ENCODE results near the gene SCGB1D1. TPM values are rescaled to one million over a fixed set of nuclear protein-coding genes. Genes with fewer than 3 reads are reported as not detected.

SCGB1D1 gene
- total RNA-seq (not detected), polyA plus RNA-seq (not detected)

- H3K27ac ChIP-seq = no peak within 1 kb of the TSS
- intact Hi-C loops (cut with DNase I) = no loop called here
- no peaks in the 10 kb centered on the region for H3K4me1 ChIP-seq
- DNase-seq = no peak
- no peak for TF ChIP-seq POLR2A (IDR thresholded peaks at IDR 0.05)
- TF ChIP-seq CTCF (IDR thresholded peaks at IDR 0.05) = no peak
- no peak for TF ChIP-seq POLR2AphosphoS5 (IDR thresholded peaks at IDR 0.05)
- no peak for TF ChIP-seq EP300 (IDR thresholded peaks at IDR 0.05)
- H3K9me3 ChIP-seq = no peaks in the 10 kb centered on the region
- no peak within 1 kb of the TSS for H3K4me3 ChIP-seq
- H3K27me3 ChIP-seq = peaks cover 0 to 14% (median 0%) of the 10 kb centered on the region in 3 donors
- no peaks in the 10 kb centered on the region for H3K36me3 ChIP-seq
- 53 to 70% methylated on average over 9 of the region's 9 CpGs for WGBS, 2 donors
Measured at GRCh38 chr11:62190011-62190410, at the start of gene SCGB1D1. SCGB1D1 (plus strand) TSS chr11:62190216; CDS start chr11:62190285, 69 bp downstream.

- WGBS, 2 donors = 95 to 96% methylated on average over 24 of the region's 24 CpGs
- H3K36me3 ChIP-seq = peaks cover 8 to 66% (median 31%) of the 10 kb centered on the region in 4 donors
- intact Hi-C loops (cut with DNase I) = no loop called here
Measured at GRCh38 chr11:62140304-62141110, 49.5 kb upstream of the SCGB1D1 start.

GRCh38 chr11:62141111-62142042 lies 48.6 kb upstream of the SCGB1D1 start:
- no peak for DNase-seq
- intact Hi-C loops (cut with DNase I) = no loop called here
- Histone ChIP-seq H3K27ac (no peak overlapping the region), H3K9me3 (no peaks in the 10 kb centered on the region), H3K36me3 (peaks cover 8 to 73% (median 32%) of the 10 kb centered on the region in 4 donors), H3K4me1 (no peaks in the 10 kb centered on the region), H3K4me3 (no peak overlapping the region), H3K27me3 (no peaks in the 10 kb centered on the region)
- no peak for TF ChIP-seq POLR2A (IDR thresholded peaks at IDR 0.05)
- no peak for TF ChIP-seq EP300 (IDR thresholded peaks at IDR 0.05)
- TF ChIP-seq CTCF (IDR thresholded peaks at IDR 0.05) = no peak
- TF ChIP-seq POLR2AphosphoS5 (IDR thresholded peaks at IDR 0.05) = no peak
- 88 to 92% methylated on average over 22 of the region's 22 CpGs for WGBS, 2 donors

More at GRCh38 chr11:62140304-62141110, 49.5 kb upstream of the SCGB1D1 start:
- Histone ChIP-seq H3K4me1 (no peaks in the 10 kb centered on the region), H3K27me3 (no peaks in the 10 kb centered on the region), H3K4me3 (no peak overlapping the region), H3K9me3 (no peaks in the 10 kb centered on the region), H3K27ac (no peak overlapping the region)
- no peak for DNase-seq
- TF ChIP-seq POLR2AphosphoS5 (IDR thresholded peaks at IDR 0.05) = no peak
- TF ChIP-seq CTCF (IDR thresholded peaks at IDR 0.05) = no peak
- TF ChIP-seq EP300 (IDR thresholded peaks at IDR 0.05) = no peak
- no peak for TF ChIP-seq POLR2A (IDR thresholded peaks at IDR 0.05)

GRCh38 chr11:62142043-62142375 lies 48.0 kb upstream of the SCGB1D1 start:
- no peak overlapping the region for H3K27ac ChIP-seq

More at GRCh38 chr11:62142043-62142375, 48.0 kb upstream of the SCGB1D1 start:
- Histone ChIP-seq H3K9me3 (no peaks in the 10 kb centered on the region), H3K27me3 (no peaks in the 10 kb centered on the region), H3K4me3 (no peak overlapping the region), H3K36me3 (peaks cover 8 to 79% (median 36%) of the 10 kb centered on the region in 4 donors), H3K4me1 (no peaks in the 10 kb centered on the region)
- 97% methylated on average over 4 of the region's 4 CpGs for WGBS, 2 donors
- no peak for DNase-seq
- intact Hi-C loops (cut with DNase I) = no loop called here
- TF ChIP-seq EP300 (IDR thresholded peaks at IDR 0.05) (no peak), POLR2AphosphoS5 (IDR thresholded peaks at IDR 0.05) (no peak), POLR2A (IDR thresholded peaks at IDR 0.05) (no peak), CTCF (IDR thresholded peaks at IDR 0.05) (no peak)
